Motor neuron (in vitro differentiated cells): ENCODE results near the gene RICTOR. TPM values are rescaled to one million over a fixed set of nuclear protein-coding genes. Genes with fewer than 3 reads are reported as not detected.

Experiments
- ATAC-seq, 8 experiments: fragments of 200-7000 bp; cut with Tn5 transposase; replicated peaks in 6 of 8; 2 replicates each; pipeline ENCODE4 v1.8.0; 2021; ENCODE audit warnings: mild to moderate bottlenecking in 8 of 8, moderate library complexity in 8 of 8
- H3K27ac ChIP-seq, 2 donors: fragments of 250-450 bp; sonication (Bioruptor Pico); 2 replicates each; pipeline ENCODE4 v1.9.0; 2021; ENCODE audit warnings: antibody characterized with exemption in 2 of 2, mild to moderate bottlenecking in 2 of 2, moderate library complexity in 1 of 2
- H3K4me1 ChIP-seq, 2 donors: fragments of 250-450 bp; sonication (Bioruptor Pico); replicated peaks in 1 of 2; 2 replicates each; pipeline ENCODE4 v1.6.1; 2021; ENCODE audit warnings: antibody characterized with exemption in 2 of 2, mild to moderate bottlenecking in 2 of 2, moderate library complexity in 1 of 2
- H3K4me3 ChIP-seq, 5 donors: fragments of 250-450 bp; sonication (Bioruptor Pico); 2 replicates each; pipeline ENCODE4 v1.9.0; 2021; ENCODE audit warnings: antibody characterized with exemption in 5 of 5, mild to moderate bottlenecking in 5 of 5, moderate library complexity in 4 of 5
- WGBS, 10 experiments: fragments of 450-650 bp; shearing (Covaris generic); methylation state at CpG; one replicate each; pipeline ENCODE4 v1.0.0; 2022; 5-methylcytosine and 5-hydroxymethylcytosine counted together
- in situ Hi-C, 9 experiments: fragments of 400-800 bp; cut with MboI; loops; one replicate each; pipeline ENCODE4 v1.15.0; 2021; ENCODE audit warnings: low sequenced_read_pairs in 9 of 9, low pct_unique_long_range_greater_than_20kb in 2 of 9; ENCODE audit not compliant: unreplicated experiment in 9 of 9
- total RNA-seq, 8 experiments: library from RNA; unstranded; fragments of 300-600 nt; gene quantifications; 2 replicates each; pipeline versions ENCODE4 v1.2.3 to v1.2.4, GENCODE V29; 2022

The RICTOR gene
- total RNA-seq, 8 experiments from 2014 or later = 12.9 to 36.2 (median 17.7) TPM

DNA sequence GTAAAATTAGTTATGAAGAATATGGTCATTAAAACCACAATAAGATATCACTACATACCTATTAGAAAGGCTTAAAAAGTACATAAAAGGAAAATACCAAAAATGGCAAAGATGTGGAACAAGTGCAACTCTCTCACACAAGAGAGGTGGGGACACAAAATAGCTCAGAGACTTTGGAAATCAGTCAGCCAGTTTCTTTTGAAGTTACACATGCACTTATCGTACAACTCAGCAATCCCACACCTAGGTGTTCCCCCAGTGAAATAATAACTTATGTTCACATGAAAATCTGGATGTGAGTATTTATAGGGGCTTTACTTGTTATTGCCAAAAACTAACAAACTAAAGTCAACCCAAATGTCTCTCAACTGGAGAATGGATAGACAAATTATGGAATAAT, 9.8 kb upstream of the RICTOR start:
- 60 to 100% (median 83%) methylated on average over 1 of the region's 1 CpG; no CpG with 5 or more reads in 3 of the 10 experiments for WGBS, 10 experiments
- ATAC-seq = no peak
- Histone ChIP-seq H3K4me3 (no peak overlapping the region), H3K27ac (no peak overlapping the region), H3K4me1 (no peaks in the 10 kb centered on the region)
- in situ Hi-C loops = no loop called here

DNA sequence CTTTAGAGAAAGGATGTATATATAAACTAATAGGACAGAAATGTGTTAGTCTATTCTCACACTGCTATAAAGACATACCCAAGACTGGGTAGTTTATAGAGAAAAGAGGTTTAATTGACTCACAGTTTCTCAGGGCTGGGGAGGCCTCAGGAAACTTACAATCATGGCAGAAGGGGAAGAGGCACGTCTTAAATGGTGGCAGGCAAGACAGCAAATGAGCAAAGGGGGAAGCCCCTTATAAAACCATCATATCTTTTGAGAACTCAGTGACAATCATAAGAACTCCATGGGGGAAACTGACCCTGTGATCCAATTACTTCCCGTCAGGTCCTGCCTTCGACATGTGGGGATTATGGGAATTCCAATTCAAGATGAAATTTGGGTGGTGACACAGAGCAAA, 8.8 kb upstream of the RICTOR start:
- Histone ChIP-seq H3K27ac (no peak overlapping the region), H3K4me1 (no peaks in the 10 kb centered on the region), H3K4me3 (no peak overlapping the region)
- ATAC-seq = no peak
- in situ Hi-C loops = no loop called here
- WGBS, 10 experiments = 50 to 100% (median 93%) methylated on average over 1 to 3 of the region's 3 CpGs; no CpG with 5 or more reads in 3 of the 10 experiments

DNA sequence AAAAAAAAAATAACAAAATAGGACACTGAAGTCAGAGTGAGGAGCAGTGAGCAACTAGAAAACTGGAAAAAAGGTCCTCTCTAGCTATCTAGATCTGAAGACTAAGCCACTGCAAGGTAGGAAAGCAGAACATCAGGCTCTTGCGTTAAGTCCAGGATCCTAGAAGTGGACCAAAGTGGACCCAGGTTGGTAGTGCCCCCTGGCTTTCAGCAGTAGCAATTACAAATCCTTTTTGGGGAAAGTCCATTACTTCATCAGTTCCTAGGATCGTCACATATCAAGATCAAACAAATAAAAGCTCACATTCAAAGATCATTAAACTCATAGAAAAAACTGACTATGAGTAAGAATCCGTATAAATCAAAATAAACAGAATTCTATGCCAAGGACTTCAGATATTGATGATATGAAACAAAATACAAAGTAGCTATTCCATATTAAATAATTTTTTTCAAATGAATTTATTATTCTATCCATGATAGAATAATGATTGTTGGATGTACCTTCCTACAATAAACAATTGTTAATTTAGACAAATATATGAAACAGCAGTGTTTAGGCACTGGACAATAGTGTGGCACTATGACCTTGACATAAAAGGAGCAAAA, 6.5 kb upstream of the RICTOR start:
- in situ Hi-C loops = no loop called here
- 0 to 28% (median 20%) methylated on average over 1 to 3 of the region's 3 CpGs for WGBS, 10 experiments
- H3K27ac ChIP-seq = no peak overlapping the region
- no peak overlapping the region for H3K4me3 ChIP-seq
- H3K4me1 ChIP-seq = no peaks in the 10 kb centered on the region
- ATAC-seq = peak in 4 of 8 experiments; percentile 23 to 76 (median 72)

DNA sequence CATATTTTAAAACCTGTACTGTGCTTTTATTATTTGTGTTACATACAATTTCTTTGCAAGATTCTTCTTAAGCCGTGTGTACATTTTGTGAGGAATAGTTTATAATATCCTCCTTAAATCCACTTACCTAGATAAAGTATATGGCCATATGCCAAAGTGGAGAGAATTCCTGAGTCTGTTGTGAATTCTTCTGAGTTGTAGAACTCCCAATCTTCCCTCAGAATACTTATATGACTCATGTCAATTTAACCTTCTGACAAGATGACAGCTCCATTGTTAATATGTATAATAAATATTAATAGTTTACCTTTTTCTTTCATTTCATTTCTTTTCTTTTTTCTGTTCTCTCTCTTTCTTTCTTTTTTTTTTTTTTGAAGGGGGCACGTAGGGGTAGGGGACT, 6.0 kb upstream of the RICTOR start:
- Histone ChIP-seq H3K4me3 (no peak overlapping the region), H3K27ac (no peak overlapping the region), H3K4me1 (no peaks in the 10 kb centered on the region)
- WGBS, 10 experiments = 39 to 100% (median 86%) methylated on average over 1 to 2 of the region's 2 CpGs
- in situ Hi-C loops = no loop called here
- no peak for ATAC-seq

DNA sequence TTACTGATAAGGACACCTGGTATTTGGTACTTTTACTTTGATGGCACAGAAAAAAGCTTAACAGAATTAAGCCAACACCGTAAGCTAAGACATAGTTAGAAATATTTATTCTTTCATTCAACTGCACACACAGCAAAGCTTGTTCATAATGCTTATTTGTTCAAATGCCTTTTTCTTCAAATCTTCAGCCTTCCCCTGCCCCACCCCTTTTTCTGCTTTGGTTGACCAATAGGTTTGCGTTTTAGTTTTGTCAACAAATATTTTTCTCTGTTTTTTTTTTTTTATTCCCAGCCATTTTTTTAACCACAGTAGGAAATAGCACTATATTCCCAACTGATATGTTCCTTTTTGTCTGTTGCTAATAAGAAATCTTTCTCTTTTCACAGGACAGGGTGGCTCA, 4.9 kb upstream of the RICTOR start:
- in situ Hi-C loops = no loop called here
- H3K4me1 ChIP-seq = no peaks in the 10 kb centered on the region
- no peak overlapping the region for H3K4me3 ChIP-seq
- H3K27ac ChIP-seq = no peak overlapping the region
- no peak for ATAC-seq
- WGBS, 10 experiments = 61 to 100% (median 89%) methylated on average over 1 to 2 of the region's 2 CpGs

DNA sequence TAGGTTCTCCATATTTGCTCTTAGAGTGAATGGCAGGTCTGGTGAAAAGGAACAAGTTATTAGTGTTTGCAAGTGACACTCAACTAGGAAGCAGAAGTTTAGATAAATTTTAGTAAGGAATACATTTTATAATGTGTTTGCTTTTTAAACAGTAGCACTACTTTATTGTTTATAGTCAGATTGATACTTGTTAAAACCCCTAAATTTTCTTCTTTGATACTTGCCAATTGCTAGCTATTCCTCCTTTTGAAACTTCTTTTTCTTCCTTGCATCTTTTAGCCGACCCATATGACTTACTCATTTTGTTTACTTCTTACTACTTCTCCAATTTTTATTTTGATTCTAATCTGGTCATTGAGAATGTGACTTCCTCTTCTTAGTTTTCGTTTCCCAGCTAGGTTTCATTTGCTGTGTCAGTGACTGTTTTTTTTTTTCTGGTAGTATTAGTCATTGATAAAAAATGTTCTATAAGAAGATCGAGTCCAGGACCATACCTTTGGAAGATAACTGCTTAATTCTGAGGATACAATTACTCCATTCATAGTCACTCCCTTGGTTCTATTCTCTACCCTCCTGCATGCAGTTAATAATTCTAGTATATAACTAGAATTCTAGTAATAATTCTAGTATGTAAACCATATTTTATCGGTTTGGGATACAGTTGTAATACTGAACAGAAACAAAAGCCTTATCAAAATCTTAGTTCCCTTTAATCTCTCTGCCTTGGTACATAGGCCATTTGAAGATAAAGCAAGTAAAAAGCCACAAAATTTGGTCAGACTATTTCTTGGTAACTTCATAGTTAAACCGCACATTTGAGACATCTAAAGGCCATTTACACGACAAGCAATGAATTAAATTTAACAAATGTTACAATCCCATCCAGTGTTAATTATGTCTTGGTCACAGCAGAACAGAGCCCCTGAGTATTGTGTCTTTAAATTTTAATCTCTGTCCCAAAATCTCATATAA, 2.8 kb upstream of the RICTOR start:
- H3K4me3 ChIP-seq = no peak overlapping the region
- H3K4me1 ChIP-seq = peaks cover 0 to 6% of the 10 kb centered on the region in 2 donors
- no peak overlapping the region for H3K27ac ChIP-seq
- 44 to 87% (median 78%) methylated on average over 3 to 6 of the region's 6 CpGs; no CpG with 5 or more reads in 1 of the 10 experiments for WGBS, 10 experiments
- in situ Hi-C loops = no loop called here
- no peak for ATAC-seq

DNA sequence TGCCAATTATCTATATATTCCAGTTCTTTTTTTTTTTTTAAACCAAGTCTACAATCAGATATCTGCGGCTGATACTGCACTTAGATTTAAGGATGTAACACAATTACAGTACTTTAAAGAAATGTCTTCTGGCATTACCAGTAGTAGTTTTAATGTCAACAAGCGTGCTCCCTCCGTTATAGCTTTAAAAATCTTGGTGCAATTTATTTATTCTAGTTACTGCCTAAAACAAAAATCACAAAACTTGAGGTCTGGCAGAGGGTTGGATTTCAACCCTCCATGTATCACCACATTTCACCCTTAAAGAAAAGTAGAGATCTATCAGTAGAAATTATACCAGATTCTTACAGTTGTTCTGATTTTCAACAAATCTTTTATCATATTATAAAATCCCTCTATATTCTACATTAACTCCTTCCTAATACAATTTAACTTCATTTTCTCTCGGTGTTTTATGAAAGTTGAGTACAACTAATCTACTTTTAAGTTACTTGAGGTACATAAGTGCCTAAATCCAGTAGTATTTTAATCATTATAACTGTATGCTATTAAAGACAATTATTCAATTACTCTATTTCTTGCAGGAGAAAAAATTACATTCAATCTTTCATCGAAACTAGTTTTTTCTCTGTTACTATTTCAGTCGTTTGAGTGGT, 2.0 kb upstream of the RICTOR start:
- in situ Hi-C loops = no loop called here
- Histone ChIP-seq H3K4me3 (no peak overlapping the region), H3K27ac (no peak overlapping the region), H3K4me1 (peaks cover 0 to 8% of the 10 kb centered on the region in 2 donors)
- 86 to 98% (median 90%) methylated on average over 2 to 6 of the region's 6 CpGs for WGBS, 10 experiments
- no peak for ATAC-seq

DNA sequence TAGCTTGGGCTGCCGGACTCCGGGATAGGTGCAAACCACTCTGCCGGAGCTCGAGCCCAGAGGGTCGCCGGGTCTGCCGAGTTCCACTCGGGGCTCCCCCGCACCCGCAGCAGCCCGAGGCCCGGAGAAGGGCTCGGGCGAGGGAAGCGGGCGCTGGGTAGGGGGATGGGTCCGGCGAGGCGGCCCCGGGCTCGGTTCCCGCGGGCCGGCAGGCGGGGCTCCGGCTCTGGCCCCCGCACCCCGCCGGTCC, 507 bp downstream of the RICTOR start:
- Histone ChIP-seq H3K4me1 (peaks cover 0 to 8% of the 10 kb centered on the region in 2 donors), H3K4me3 (peak overlapping the region; percentile 86 to 98 (median 92)), H3K27ac (peak overlapping the region; percentile 98)
- ATAC-seq = peak in 2 of 8 experiments; percentile 45 to 53
- in situ Hi-C loops = no loop called here
- no CpG with 5 or more reads among the region's 29 CpGs for WGBS, 10 experiments

DNA sequence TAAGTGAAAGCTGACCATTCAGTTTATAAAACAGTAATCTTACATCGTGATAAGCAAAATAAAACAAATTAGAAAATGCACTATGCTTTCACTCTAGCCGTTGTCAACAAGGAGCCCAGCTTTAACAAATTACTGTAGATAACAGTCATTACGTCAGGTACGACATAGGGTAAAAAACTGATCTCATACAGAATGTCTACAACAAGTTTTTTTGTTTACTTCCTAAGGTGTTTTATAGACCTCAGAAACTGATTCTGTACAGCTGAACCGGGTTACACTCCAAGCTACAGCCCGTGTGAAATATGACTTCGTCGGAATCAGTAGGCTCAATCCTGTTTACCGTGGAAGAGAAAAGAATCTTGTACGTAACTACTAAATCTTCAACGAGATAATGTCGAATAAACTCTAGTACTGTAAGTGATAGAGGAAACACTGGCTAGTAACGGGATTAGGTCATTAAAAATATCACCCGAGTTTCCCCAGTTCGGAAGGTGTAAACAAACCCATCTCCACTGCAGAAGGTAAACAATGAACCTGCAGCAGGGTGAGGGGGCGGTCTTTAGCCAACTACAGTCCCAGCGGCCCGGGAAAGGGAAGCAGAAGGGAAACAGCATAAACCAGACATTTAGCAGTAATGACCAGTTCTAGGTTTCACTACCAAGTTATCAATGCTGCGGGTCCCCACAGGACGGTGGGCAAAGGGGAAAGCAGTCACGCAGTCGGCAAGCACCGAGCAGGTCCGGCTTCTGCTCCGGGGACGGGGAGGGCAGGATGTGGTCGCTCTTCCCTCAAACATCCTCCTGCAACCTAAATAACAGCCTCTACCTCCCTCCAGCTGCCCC, 1.1 kb downstream of the RICTOR start:
- WGBS, 10 experiments = 0 to 35% (median 9%) methylated on average over 1 to 20 of the region's 27 CpGs
- Histone ChIP-seq H3K4me3 (peak overlapping the region; percentile 86 to 98 (median 92)), H3K27ac (peak overlapping the region; percentile 98), H3K4me1 (peaks cover 0 to 8% of the 10 kb centered on the region in 2 donors)
- in situ Hi-C loops = no loop called here
- ATAC-seq = peak; percentile 6 to 30 (median 22)

DNA sequence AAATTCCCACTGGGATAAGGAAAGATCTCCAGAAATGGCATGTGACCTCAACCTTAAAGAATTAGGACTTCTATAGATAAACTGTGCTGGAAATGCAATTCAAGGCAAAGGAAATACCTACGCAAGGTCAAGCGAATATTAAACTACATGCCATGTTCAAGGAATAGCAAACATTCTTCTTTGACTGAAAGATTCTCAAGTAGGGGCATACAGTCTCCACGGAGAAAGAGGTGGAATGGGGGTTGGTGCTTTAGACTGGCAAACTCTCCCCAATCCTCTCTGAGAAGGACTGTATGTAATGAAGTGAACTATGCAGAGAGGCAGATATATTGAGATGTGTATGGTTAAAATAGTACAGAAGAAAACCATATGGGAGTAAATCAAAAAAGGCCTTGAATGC, 6.1 kb downstream of the RICTOR start:
- peaks cover 0 to 8% of the 10 kb centered on the region in 2 donors for H3K4me1 ChIP-seq
- ATAC-seq = no peak
- no peak overlapping the region for H3K4me3 ChIP-seq
- in situ Hi-C loops = no loop called here
- WGBS, 10 experiments = 86 to 100% (median 95%) methylated on average over 1 to 3 of the region's 3 CpGs
- no peak overlapping the region for H3K27ac ChIP-seq

DNA sequence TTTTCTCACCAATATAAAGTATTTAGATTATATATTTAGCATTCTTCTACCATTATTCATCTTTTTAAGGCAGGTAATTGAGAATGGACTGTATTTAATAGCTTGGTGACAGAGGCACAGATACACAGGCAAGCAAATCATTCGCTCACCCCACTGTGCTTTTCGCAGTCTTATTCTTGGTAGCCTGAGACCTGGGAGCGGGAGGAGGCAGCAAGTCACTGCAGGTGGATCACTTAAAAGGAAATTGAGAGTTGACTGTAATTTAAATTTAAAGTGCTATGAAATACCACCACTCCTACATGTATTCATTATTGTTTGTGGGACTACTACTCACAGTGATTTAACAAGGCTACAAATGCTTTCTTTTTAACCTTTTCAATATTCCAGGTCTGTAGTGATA, 9.7 kb downstream of the RICTOR start:
- in situ Hi-C loops = no loop called here
- Histone ChIP-seq H3K4me1 (no peaks in the 10 kb centered on the region), H3K27ac (no peak overlapping the region), H3K4me3 (no peak overlapping the region)
- ATAC-seq = no peak
- WGBS, 10 experiments = 80 to 100% (median 93%) methylated on average over 1 to 3 of the region's 3 CpGs

DNA sequence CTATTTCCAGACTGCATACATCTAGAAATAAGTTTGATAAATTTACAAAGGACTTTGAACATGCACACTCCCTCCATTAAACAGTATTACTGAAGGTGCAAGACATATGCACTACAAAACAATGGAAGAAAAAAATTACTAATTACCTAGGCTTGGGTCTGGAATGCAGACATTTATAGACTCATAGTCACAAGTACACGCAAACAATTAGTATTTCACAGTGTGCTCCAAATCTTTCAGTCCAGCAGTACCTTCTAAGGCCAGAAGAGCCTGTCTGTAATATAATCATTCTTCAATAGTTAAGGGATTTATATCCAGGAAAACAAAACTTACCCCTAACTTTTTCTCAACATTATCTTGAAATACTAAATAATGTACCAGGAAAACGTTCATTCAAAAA, 11.2 kb downstream of the RICTOR start:
- in situ Hi-C loops = no loop called here
- H3K4me1 ChIP-seq = no peaks in the 10 kb centered on the region
- no peak overlapping the region for H3K4me3 ChIP-seq
- H3K27ac ChIP-seq = no peak overlapping the region
- WGBS, 10 experiments = 0 to 80% (median 58%) methylated on average over 1 to 2 of the region's 2 CpGs
- peak in 4 of 8 experiments; percentile 42 to 66 (median 44) for ATAC-seq

DNA sequence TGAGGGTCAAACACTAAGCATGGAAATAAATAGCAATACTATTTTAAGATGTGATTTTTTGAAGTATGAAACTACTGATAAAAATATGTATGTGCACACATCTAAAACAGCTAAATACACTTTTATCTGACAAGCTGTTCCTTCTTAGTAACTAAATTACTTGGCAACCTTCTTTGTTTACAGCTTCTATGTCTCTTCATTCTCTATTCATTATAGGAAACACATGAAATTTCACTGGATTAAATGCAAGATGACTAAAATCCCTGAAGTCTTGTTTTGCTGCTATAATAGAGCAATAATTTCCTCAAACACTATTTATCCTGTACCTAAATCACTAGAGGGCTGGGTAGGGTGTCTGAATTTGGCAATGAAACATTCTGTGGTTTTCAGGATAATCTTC, 11.7 kb downstream of the RICTOR start:
- no peaks in the 10 kb centered on the region for H3K4me1 ChIP-seq
- no peak overlapping the region for H3K4me3 ChIP-seq
- in situ Hi-C loops = no loop called here
- no peak overlapping the region for H3K27ac ChIP-seq
- peak in 2 of 8 experiments; percentile 16 to 32 for ATAC-seq
